ENCODE data around the gene NEK2. TPM values are rescaled to one million over a fixed set of nuclear protein-coding genes. Genes with fewer than 3 reads are reported as not detected.

NEK2 gene
- total and polyA plus RNA-seq, 4 experiments from 2014 or later = not detected

Other genes with a start within 250 kb of the NEK2 start
- gene RD3, start 183.5 kb downstream of the NEK2 start, total RNA-seq = not detected
- gene RD3, start 183.5 kb downstream of the NEK2 start, polyA plus RNA-seq = not detected
- gene SLC30A1, start 96.5 kb downstream of the NEK2 start, total RNA-seq = 10 to 100 TPM; 10.1 to 10.6 TPM
- gene SLC30A1, start 96.5 kb downstream of the NEK2 start, polyA plus RNA-seq = 1 to 10 TPM; 2.5 to 2.6 TPM
- 10 to 100 TPM; 29.7 to 31.1 TPM for gene LPGAT1, start 155.1 kb upstream of the NEK2 start, total RNA-seq
- 10 to 100 TPM; 13.1 to 31.0 TPM for gene LPGAT1, start 155.1 kb upstream of the NEK2 start, polyA plus RNA-seq